OCI-LY1 (cell line): Measurements from ENCODE around the gene MRPL40.

Source experiments
- EZH2 ChIP-seq: fragments of 200-600 bp; sonication (generic), shearing (Covaris generic); IDR thresholded peaks from 2 replicates; pipeline ENCODE4 v1.8.0; 2017; ENCODE audit warnings: borderline replicate concordance, mixed run types, mild to moderate bottlenecking, antibody characterized with exemption, low read length, moderate library complexity, mixed read lengths
- TF ChIP-seq, protein P1 (sequence below): fragments of 200-600 bp; sonication (generic), shearing (Covaris generic); IDR thresholded peaks from 2 replicates; pipeline ENCODE4 v1.5.1; 2017; ENCODE audit warnings: mild to moderate bottlenecking, antibody characterized with exemption, low read length, moderate library complexity, mixed read lengths

DNA sequence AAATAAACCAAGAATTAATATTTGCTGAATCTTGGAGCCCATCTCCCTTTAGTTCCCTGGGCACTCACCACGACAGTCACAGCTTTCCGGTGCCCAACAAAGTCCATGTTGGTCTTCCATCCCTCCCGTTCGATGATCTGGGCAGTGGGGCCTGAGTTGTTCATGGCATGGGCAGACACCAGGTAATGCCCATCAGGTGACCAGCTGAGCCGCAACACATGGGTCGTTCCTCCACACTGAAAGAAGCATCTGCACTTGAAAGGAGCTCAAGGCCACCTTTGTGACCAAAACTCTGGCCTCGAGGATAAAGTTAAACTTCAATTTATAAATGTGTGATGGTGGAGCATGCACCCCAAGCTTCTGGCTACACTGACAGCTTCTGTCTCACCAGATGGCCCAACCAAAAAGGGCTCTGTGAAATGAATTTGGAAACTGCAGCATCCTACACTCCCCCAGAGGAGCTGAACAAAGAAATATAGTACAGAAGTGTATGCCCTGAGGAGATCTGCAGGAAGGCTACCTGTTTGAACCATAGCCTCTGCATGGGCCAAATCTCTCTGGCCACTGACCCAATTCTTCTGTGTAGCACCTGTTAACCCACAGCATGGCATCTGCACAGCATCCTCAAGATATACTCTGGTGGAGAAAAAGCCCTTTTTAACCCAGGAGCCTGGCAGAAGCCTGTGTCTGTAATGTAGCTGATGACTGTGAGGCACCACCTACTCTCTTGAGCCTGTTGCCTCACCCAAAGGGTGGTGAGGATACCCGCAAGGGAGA is 37.9 kb upstream of the MRPL40 start:
- no peak for TF ChIP-seq EZH2
- TF ChIP-seq, protein P1, sequence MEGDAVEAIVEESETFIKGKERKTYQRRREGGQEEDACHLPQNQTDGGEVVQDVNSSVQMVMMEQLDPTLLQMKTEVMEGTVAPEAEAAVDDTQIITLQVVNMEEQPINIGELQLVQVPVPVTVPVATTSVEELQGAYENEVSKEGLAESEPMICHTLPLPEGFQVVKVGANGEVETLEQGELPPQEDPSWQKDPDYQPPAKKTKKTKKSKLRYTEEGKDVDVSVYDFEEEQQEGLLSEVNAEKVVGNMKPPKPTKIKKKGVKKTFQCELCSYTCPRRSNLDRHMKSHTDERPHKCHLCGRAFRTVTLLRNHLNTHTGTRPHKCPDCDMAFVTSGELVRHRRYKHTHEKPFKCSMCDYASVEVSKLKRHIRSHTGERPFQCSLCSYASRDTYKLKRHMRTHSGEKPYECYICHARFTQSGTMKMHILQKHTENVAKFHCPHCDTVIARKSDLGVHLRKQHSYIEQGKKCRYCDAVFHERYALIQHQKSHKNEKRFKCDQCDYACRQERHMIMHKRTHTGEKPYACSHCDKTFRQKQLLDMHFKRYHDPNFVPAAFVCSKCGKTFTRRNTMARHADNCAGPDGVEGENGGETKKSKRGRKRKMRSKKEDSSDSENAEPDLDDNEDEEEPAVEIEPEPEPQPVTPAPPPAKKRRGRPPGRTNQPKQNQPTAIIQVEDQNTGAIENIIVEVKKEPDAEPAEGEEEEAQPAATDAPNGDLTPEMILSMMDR: no peak
